Activated CD8-positive, alpha-beta memory T cell treated with anti-CD3 and anti-CD28 coated beads for 36 hours (primary cell): ENCODE data around the gene FBXO9. TPM values are rescaled to one million over a fixed set of nuclear protein-coding genes. Genes with fewer than 3 reads are reported as not detected.

Experiments
- CTCF ChIA-PET: fragments of 350-600 bp; sonication (Branson Sonifier 250); formaldehyde crosslinking; loops from one replicate; lab custom pipeline; 2021; ENCODE audit warnings: antibody characterized with exemption; lab: Charles Lee
- POLR2A ChIA-PET: fragments of 350-600 bp; sonication (Branson Sonifier 250); formaldehyde crosslinking; loops from one replicate; lab custom pipeline; 2021; ENCODE audit warnings: antibody characterized with exemption; lab: Charles Lee
- total RNA-seq, 2 experiments: library from RNA; stranded (reverse); gene quantifications; one replicate each; pipeline ENCODE4 v1.2.3, GENCODE V29; 2021

The FBXO9 gene
- total RNA-seq, 2 experiments from 2014 or later: 56.9 to 59.4 TPM

- ChIA-PET POLR2A (interaction anchor here (0.6 to 1.8 kb wide), 2 partner anchors 73 to 336 kb away, joined by 4 to 7 read pairs; partner anchors contain the start of gene GSTA4), CTCF (no interaction called here)
These were observed 2.7 kb downstream of the FBXO9 start for GRCh38 chr6:53067849-53068361.

- ChIA-PET POLR2A (no interaction called here), CTCF (no interaction called here)
These were observed 4.2 kb downstream of the FBXO9 start for GRCh38 chr6:53069427-53069826.

GRCh38 chr6:53070806-53071205 is 5.6 kb downstream of the FBXO9 start:
- ChIA-PET POLR2A (no interaction called here), CTCF (no interaction called here)

- CTCF ChIA-PET: no interaction called here
- POLR2A ChIA-PET: no interaction called here
These were observed 9.1 kb downstream of the FBXO9 start for GRCh38 chr6:53074347-53074746.

GRCh38 chr6:53080813-53081212 is 15.6 kb downstream of the FBXO9 start:
- POLR2A ChIA-PET: no interaction called here
- CTCF ChIA-PET: no interaction called here

GRCh38 chr6:53086302-53086701 is 21.1 kb downstream of the FBXO9 start:
- CTCF ChIA-PET: interaction anchor here (1.0 kb wide), 1 partner anchor 340 kb away, joined by 3 read pairs; no protein-coding TSS in a partner anchor

GRCh38 chr6:53089948-53090347 is 24.7 kb downstream of the FBXO9 start:
- ChIA-PET POLR2A (no interaction called here), CTCF (no interaction called here)

More at GRCh38 chr6:53086302-53086701, 21.1 kb downstream of the FBXO9 start:
- POLR2A ChIA-PET: no interaction called here

GRCh38 chr6:53090576-53090975 is 25.4 kb downstream of the FBXO9 start:
- POLR2A ChIA-PET: no interaction called here
- CTCF ChIA-PET: no interaction called here

- CTCF ChIA-PET: interaction anchor here (0.6 kb wide), 1 partner anchor 340 kb away, joined by 3 read pairs; no protein-coding TSS in a partner anchor
- POLR2A ChIA-PET: no interaction called here
These were observed 30.1 kb downstream of the FBXO9 start for GRCh38 chr6:53095270-53095669.

GRCh38 chr6:53095716-53096115 is 30.5 kb downstream of the FBXO9 start:
- CTCF ChIA-PET: interaction anchor here (0.6 kb wide), 1 partner anchor 339 kb away, joined by 3 read pairs; no protein-coding TSS in a partner anchor
- POLR2A ChIA-PET: no interaction called here

- CTCF ChIA-PET: no interaction called here
- POLR2A ChIA-PET: no interaction called here
These were observed 35.4 kb downstream of the FBXO9 start for GRCh38 chr6:53100561-53100960.

- ChIA-PET POLR2A (no interaction called here), CTCF (no interaction called here)
These were observed 35.8 kb downstream of the FBXO9 start for GRCh38 chr6:53101006-53101405.

GRCh38 chr6:53103993-53104675 is 38.9 kb downstream of the FBXO9 start:
- ChIA-PET CTCF (no interaction called here), POLR2A (no interaction called here)

GRCh38 chr6:53104916-53105315 is 39.7 kb downstream of the FBXO9 start:
- POLR2A ChIA-PET: no interaction called here
- CTCF ChIA-PET: no interaction called here

GRCh38 chr6:53107091-53107490 is 41.9 kb downstream of the FBXO9 start:
- POLR2A ChIA-PET: no interaction called here
- CTCF ChIA-PET: interaction anchor here (0.7 kb wide), 1 partner anchor 619 kb away, joined by 3 read pairs; no protein-coding TSS in a partner anchor

- ChIA-PET CTCF (no interaction called here), POLR2A (no interaction called here)
These were observed 44.4 kb downstream of the FBXO9 start for GRCh38 chr6:53109612-53110011.

- ChIA-PET POLR2A (interaction anchor here (0.5 kb wide), 1 partner anchor 18 kb away, joined by 4 read pairs; no protein-coding TSS in a partner anchor), CTCF (no interaction called here)
These were observed 46.7 kb downstream of the FBXO9 start for GRCh38 chr6:53111865-53112264.

- ChIA-PET CTCF (no interaction called here), POLR2A (interaction anchor here (0.5 kb wide), 1 partner anchor 19 kb away, joined by 4 read pairs; no protein-coding TSS in a partner anchor)
These were observed 47.2 kb downstream of the FBXO9 start for GRCh38 chr6:53112404-53112803.

GRCh38 chr6:53112871-53113270 is 47.7 kb downstream of the FBXO9 start:
- CTCF ChIA-PET: no interaction called here
- POLR2A ChIA-PET: interaction anchor here (0.6 kb wide), 1 partner anchor 48 kb away, joined by 3 read pairs; no protein-coding TSS in a partner anchor

GRCh38 chr6:53113742-53114141 is 48.5 kb downstream of the FBXO9 start:
- ChIA-PET POLR2A (no interaction called here), CTCF (no interaction called here)

- POLR2A ChIA-PET: no interaction called here
- CTCF ChIA-PET: no interaction called here
These were observed 49.9 kb downstream of the FBXO9 start for GRCh38 chr6:53115113-53115512.
